LNCaP clone FGC (cell line): ENCODE measurements around the gene RNF225.

ENCODE experiments used
- DNase-seq: peaks from one replicate; pipeline ENCODE4 v3.0.0-alpha.2; 2011; ENCODE audit warnings: low read depth
- H3K4me3 ChIP-seq: 2 replicates; pipeline ENCODE4 v1.5.1; 2011; ENCODE audit warnings: mild to moderate bottlenecking, low read depth, low read length, control low read depth
- TF ChIP-seq, protein P1 (sequence below): IDR thresholded peaks from 2 replicates; pipeline ENCODE4 v1.5.1; 2012; ENCODE audit warnings: mild to moderate bottlenecking; ENCODE audit not compliant: control insufficient read depth, insufficient read depth; ENCODE audit errors: extremely low read depth

Gene RNF225

DNA sequence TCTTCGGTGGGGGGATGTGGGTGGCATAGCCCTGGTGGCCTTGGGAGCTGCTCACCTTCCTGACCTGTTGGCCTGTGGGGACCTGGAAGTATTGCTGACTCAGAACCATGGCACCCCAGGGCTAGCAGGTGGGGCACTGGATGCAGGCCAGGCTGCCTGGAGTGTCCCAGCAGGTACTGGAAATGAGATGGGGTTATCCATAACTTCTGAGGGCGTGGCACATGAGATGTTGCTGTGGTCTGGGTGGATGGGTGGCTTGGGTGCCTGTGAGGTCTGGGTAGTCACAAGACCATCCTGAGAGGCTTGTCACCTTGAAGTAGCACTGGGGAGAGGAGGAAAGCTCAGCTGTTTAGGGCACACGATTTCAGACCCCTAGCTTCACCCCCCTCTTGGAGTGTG, 636 bp upstream of the RNF225 start:
- DNase-seq: no peak
- TF ChIP-seq, protein P1, sequence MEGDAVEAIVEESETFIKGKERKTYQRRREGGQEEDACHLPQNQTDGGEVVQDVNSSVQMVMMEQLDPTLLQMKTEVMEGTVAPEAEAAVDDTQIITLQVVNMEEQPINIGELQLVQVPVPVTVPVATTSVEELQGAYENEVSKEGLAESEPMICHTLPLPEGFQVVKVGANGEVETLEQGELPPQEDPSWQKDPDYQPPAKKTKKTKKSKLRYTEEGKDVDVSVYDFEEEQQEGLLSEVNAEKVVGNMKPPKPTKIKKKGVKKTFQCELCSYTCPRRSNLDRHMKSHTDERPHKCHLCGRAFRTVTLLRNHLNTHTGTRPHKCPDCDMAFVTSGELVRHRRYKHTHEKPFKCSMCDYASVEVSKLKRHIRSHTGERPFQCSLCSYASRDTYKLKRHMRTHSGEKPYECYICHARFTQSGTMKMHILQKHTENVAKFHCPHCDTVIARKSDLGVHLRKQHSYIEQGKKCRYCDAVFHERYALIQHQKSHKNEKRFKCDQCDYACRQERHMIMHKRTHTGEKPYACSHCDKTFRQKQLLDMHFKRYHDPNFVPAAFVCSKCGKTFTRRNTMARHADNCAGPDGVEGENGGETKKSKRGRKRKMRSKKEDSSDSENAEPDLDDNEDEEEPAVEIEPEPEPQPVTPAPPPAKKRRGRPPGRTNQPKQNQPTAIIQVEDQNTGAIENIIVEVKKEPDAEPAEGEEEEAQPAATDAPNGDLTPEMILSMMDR: no peak
- no peak overlapping the region for H3K4me3 ChIP-seq

DNA sequence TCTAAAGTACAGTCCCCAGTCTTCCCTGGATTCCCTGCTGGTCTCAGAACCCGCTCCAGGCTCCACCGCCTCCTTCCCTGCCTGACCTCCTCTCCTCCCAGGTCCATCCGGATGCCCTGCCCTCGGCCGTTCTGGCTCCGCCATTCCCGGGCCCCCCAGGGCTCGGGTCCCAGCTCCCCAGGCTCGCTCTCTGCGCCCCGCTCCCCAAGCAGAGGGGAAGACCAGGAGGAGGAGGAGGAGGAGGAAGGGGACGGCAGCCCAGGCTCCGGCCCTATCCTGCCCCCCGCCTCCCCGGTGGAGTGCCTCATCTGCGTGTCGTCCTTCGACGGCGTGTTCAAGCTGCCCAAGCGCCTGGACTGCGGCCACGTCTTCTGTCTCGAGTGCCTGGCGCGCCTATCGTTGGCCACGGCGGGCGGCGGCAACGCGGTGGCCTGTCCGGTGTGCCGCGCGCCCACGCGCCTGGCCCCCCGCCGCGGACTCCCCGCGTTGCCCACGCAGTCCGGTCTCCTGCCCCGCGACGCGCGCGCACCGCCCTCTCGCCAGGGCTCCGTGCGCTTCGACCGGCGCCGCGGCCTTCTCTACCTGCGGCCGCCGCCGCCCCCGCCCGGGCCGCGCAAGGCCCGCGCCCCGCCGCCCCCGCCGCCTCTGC, 647 bp downstream of the RNF225 start:
- DNase-seq: no peak
- peak overlapping the region; percentile 56 for H3K4me3 ChIP-seq
- TF ChIP-seq, protein P1: no peak

DNA sequence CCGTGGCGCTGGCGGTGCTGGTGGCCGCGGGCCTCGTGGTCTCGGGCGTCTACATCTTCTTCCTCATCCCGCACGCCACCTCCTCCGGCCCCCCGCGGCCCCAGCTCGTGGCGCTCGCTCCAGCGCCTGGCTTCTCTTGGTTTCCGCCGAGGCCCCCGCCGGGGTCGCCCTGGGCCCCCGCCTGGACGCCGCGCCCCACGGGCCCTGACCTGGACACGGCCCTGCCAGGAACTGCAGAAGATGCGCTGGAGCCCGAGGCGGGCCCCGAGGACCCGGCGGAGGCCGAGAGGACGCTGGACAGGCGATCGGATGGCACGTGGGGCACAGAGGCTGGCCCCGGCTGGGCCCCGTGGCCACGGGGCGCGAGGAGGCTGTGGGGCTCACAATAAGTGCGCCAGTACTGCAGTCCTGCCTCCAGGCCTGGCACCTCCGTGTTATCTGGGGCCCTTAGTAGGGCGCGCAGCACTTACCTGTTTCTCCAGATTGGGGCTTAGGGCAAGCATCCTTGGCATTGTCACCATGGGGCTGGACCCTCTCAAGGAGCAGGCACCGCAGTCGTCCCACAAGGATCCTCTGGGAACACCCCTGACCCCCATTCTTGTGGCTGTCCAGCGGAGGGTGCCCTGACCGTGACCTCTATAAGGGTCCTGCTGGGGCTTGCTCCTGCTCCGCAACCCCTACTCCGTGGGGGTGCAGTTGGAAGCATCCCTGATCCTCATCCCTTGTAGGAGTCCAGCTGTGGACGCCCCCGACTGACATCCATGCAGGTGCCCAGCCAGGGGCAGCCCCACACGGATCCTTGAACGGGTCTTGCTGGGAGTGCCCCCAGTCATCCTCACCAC, 1.5 kb downstream of the RNF225 start:
- TF ChIP-seq, protein P1: no peak
- H3K4me3 ChIP-seq: no peak overlapping the region
- no peak for DNase-seq

DNA sequence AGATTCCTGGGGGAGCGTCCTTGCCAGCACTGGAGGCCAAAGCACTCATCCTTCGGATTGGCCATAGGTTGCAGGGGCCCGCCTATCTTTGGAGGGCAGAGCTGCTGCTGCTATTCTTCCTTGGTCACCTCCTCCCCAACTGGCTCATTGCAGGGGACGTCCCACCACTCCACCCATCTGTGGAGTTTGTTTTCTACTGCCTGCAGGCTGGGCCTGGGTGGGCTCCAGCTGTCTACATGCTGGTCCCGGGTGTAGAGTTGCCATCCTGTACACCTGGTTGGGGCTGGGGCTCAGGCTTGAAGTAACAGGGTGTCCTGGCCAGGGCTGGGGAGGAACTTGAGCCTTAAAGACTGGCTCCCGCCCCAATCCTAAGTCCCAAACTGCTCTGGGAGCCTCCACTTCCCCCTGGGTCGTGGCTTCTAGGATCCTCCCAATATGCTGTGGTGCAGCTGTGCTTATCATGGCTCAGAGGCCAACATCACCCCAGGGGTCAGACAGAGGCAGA, 2.1 kb downstream of the RNF225 start:
- no peak overlapping the region for H3K4me3 ChIP-seq
- no peak for DNase-seq
- TF ChIP-seq, protein P1: no peak

DNA sequence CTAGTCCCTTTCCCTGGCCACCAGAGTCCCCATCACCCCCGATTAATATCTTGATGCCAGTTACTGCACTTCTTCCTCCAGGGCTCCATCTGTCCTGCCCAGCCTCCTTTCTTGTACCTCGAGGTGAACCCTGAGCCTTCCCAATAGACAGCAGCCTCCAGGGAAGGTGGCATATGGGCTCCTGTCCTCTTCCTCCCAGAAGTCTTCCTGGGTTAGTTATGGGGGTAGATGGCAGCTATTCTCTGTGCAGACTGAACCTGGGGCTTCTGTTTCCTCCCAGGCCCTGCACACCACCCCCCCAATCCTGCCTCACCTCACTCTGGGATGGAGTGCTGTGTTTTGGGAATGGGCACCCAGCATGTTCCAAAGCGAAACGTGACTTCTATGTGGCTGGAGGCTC, 2.6 kb downstream of the RNF225 start:
- DNase-seq: no peak
- TF ChIP-seq, protein P1: no peak
- H3K4me3 ChIP-seq: no peak overlapping the region

DNA sequence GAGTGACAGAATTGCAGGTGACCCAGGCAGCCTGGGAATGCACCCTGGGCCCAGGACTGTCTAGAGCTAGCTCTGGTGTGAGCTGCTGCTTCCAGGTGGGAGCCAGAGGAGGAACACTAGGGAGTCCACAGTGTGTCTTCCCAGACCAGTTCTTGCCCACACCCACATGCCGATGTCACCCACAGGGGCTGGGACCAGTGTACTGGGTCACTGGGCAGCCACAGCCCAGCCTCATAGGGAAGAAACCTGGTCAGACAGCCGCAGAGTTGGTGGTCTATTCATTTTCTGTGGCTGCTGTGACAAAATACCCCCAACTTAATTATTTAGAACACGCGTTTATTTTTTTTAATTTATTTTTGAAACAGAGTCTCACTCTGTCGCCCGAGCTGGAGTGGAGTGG, 3.1 kb downstream of the RNF225 start:
- TF ChIP-seq, protein P1: no peak
- DNase-seq: no peak
- no peak overlapping the region for H3K4me3 ChIP-seq
